Activated CD4-positive, alpha-beta T cell treated with anti-CD3 and anti-CD28 coated beads, Interleukin-2, Interleukin-6, amounts not matched to agents 100 ng/mL and 50 ng/mL, durations not matched to agents 16 hours and 8 hours (primary cell): Measurements from ENCODE around the gene ZCCHC24.

Experiments
- DNase-seq: peaks from one replicate; pipeline ENCODE4 v3.0.0-alpha.2; 2020

The ZCCHC24 gene

GRCh38 chr10:79445161-79445976 lies at the start of gene ZCCHC24:
TSS of gene ZCCHC24 (minus strand) at chr10:79445624. CDS start at chr10:79445440, 184 bp downstream.
- DNase-seq: peak; percentile 94

- DNase-seq: no peak
Measured at GRCh38 chr10:79493806-79494205, 48.4 kb upstream of the ZCCHC24 start.

- DNase-seq: no peak
Measured at GRCh38 chr10:79492839-79493238, 47.4 kb upstream of the ZCCHC24 start.

- DNase-seq: no peak
Measured at GRCh38 chr10:79492256-79492655, 46.8 kb upstream of the ZCCHC24 start.

GRCh38 chr10:79491143-79491835 lies 45.9 kb upstream of the ZCCHC24 start:
- no peak for DNase-seq

GRCh38 chr10:79490400-79491142 lies 45.1 kb upstream of the ZCCHC24 start:
- no peak for DNase-seq

- no peak for DNase-seq
Measured at GRCh38 chr10:79488870-79489269, 43.4 kb upstream of the ZCCHC24 start.

- DNase-seq: no peak
Measured at GRCh38 chr10:79488336-79488735, 42.9 kb upstream of the ZCCHC24 start.

- peak; percentile 59 for DNase-seq
Measured at GRCh38 chr10:79487296-79488194, 42.1 kb upstream of the ZCCHC24 start.

GRCh38 chr10:79484476-79484875 lies 39.1 kb upstream of the ZCCHC24 start:
- DNase-seq: no peak

GRCh38 chr10:79483948-79484347 lies 38.5 kb upstream of the ZCCHC24 start:
- DNase-seq: no peak

GRCh38 chr10:79483299-79483698 lies 37.9 kb upstream of the ZCCHC24 start:
- no peak for DNase-seq

GRCh38 chr10:79482741-79483140 lies 37.3 kb upstream of the ZCCHC24 start:
- no peak for DNase-seq

GRCh38 chr10:79482304-79482703 lies 36.9 kb upstream of the ZCCHC24 start:
- no peak for DNase-seq

- no peak for DNase-seq
Measured at GRCh38 chr10:79479283-79479909, 34.0 kb upstream of the ZCCHC24 start.

GRCh38 chr10:79477456-79477855 lies 32.0 kb upstream of the ZCCHC24 start:
- DNase-seq: no peak

GRCh38 chr10:79476645-79477044 lies 31.2 kb upstream of the ZCCHC24 start:
- no peak for DNase-seq

- DNase-seq: no peak
Measured at GRCh38 chr10:79475877-79476276, 30.5 kb upstream of the ZCCHC24 start.

GRCh38 chr10:79475119-79475653 lies 29.8 kb upstream of the ZCCHC24 start:
- DNase-seq: no peak

- DNase-seq: no peak
Measured at GRCh38 chr10:79473496-79474095, 28.2 kb upstream of the ZCCHC24 start.

- no peak for DNase-seq
Measured at GRCh38 chr10:79472951-79473350, 27.5 kb upstream of the ZCCHC24 start.
